ENCODE results near the gene SLX9.

The SLX9 gene

DNA sequence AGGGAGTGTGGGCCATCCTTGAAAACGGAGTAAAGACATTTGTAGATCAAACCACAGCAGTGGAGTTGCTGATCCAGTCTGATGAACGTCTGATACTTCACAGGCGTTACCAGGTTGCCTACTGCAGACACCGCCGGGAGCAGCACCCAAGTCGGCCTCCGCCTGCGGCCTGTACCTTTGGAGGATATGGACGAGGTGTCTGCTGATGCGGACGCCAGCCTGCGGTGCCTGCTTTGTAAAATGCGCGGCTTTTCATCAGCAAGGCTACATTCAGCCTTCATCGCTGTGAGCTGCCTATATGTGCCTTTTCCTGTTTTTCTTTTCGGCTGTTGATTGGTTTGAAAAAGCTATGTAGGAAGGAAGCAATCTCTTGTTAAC is 16.0 kb downstream of the SLX9 start:
- no peak for FAIRE-seq
- no peak for TF ChIP-seq POLR2A (IDR thresholded peaks at IDR 0.05; ENCODE audit: low read depth, low read length)
- DNase-seq (ENCODE audit: insufficient read length, low spot score), result no peak

DNA sequence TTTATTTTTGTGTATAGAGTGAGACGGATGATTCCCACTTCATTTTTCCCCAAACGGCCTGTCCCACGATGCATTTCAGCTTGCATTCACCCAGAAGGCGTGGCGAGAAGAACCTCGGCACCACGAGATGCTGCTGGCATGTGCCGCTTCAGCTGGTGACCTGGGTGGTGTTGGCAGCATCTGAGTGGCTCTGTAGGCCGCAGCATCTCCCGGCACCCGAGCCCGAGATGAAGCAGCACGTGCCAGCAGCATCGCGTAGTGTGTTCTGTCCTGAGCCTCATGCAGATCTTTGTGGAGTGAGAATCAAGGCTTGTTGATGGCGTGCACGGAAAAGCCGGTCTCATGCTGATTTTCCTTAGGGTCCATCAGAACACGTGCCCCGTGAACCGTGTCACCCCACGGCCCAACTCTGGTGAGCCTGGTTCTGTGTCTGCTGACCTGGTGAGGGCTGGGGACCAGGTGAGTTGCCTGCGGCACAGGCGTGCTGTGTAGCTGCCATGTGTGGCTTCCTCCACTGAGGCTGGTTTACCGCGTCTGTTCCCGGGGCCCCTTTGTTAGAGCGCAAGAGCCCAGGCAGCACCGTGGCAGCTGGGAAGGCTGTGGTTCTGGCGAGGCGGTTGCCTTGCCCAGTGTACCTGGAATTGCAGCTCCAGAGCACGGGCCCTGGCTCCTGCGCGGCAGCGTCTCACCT is 16.7 kb downstream of the SLX9 start:
- DNase-seq (ENCODE audit: insufficient read length, low spot score) (no peak), FAIRE-seq (no peak)
- TF ChIP-seq POLR2A (IDR thresholded peaks at IDR 0.05; ENCODE audit: low read depth, low read length), result no peak

DNA sequence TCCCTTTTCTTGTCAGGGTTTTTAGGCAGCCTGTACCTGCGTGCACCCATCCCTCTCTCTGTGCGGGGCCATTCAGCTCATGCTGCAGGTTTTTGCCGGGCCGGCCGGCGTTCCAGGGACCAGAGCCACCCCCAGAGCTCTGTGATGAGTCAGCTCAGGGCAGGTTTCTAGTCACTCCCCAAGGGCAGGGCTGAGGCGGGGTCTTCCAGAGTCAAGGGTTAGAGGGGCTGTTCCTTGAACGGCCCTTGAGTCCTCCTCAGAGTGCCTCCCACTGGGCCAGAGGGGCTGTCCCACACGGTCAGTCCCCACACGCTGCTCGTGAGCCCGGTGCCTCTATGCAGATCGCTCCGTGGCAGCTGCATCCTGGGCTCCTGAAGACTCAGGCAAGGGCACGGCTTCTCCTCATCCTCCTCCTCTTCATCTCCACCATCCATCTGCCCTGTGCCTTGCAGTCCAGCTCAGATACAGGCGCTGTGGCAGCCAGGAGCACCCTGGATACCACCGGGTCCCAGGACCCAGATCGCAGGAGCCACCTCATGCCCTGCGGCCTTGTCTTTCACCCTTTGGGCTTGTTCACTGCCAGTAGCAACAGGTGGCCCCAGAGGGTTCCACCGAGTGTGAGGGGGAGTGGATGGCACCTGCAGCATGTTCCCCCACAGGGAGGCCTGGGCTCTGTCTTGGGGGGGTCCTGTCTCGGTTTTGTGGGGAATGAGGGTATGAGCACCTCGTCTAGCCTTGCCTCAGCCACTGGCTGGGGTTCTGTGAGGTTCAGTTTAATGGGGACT is 17.4 kb downstream of the SLX9 start:
- no peak for TF ChIP-seq POLR2A (IDR thresholded peaks at IDR 0.05; ENCODE audit: low read depth, low read length)
- DNase-seq (ENCODE audit: insufficient read length, low spot score), result no peak
- FAIRE-seq, result no peak

DNA sequence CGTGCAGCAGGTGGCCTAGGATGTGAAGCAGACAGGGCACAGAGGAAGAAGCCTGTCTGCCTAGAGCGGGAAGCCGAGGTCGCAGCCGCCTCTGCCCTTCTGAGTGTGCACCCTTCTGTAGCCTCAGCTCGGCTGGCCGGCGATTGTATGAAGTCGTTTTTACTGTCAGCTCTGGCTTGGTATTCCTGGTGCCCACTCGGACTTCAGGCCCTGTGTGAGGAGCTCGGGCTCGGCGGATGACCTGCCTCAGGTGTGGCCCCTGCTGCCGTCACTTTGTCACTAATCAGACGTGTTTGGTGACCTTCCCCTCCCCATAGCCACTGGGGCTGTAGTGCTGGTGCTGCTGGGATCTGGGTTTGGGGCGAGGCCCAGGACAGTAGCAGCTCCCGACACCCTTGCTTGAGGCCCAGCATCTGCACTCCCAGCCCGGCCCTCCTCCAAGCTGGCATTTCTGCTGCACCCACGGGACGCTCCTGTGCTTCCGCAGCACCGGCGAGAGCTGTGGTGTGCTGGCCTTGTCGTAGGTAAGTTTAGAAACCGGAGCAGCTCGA is 18.1 kb downstream of the SLX9 start:
- FAIRE-seq, result no peak
- no peak for TF ChIP-seq POLR2A (IDR thresholded peaks at IDR 0.05; ENCODE audit: low read depth, low read length)
- no peak for DNase-seq (ENCODE audit: insufficient read length, low spot score)

DNA sequence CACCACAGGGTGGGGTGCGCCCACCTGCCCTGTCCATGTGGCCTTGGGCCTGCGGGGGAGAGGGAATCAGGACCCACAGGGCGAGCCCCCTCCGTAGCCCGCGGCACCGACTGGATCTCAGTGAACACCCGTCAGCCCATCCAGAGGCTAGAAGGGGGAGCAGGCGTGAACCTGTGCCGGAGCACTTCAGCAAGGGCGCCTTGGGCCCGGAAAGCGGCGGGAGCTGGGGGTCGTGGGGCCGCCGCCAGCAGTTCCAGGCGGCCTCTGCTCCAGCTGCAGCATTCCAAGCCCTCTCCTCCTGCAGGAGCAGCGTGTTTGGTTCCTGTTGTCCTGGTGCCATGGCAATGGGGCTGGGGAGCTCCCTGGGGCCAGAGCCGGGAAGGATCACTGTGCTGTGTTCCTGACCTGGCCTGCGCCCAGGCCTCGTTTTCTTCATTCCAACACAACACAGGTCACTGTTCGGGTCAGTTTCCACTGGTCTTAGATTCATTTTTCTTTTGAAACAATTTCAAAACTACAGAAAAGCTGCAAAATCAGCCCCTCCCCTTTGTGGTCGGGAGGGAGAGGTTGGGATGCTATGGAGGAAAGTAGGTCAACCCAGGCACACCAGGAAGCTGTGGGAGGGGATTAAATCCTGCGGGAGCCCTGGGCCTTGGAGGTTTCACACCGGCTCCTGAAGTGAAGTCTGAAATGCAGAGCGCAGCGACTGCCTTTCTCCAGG is 18.8 kb downstream of the SLX9 start:
- no peak for TF ChIP-seq POLR2A (IDR thresholded peaks at IDR 0.05; ENCODE audit: low read depth, low read length)
- no peak for FAIRE-seq
- peak; percentile 82 for DNase-seq (ENCODE audit: insufficient read length, low spot score)

DNA sequence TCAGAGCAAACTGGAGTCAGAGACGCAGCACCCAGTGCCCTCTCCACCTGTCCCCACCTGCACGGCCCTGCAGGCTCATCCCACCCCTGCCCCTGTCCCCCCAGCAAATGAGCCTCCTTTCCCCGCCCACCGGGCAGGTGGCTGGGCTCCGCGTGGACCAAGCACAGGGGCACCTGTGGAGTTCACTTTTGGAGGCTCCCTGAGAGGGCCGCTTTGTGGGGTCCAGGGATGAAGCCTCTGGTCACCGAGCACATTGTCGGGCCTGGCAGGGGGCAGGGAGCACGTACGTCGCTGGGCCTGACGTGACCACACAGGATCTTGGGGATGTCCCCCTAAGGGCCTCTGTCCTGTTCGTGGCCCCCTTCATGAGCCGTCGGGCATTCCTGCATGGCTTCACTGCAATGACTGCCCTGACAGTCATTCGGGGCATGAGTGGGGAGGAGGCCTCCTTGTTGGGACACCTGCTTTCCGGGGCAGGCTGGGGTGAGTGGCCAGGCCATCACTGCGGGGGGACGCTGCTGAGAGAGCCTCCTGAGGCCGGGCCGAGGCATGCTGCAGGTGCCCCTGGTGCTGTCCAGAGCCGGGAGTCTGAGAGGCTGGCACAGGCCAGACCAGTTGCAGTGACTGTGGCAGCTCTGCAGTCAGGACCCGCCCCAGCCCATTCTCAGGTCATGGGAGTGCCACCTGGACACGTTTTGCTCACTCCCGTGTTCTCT is 19.7 kb downstream of the SLX9 start:
- FAIRE-seq, result no peak
- DNase-seq (ENCODE audit: insufficient read length, low spot score), result no peak
- no peak for TF ChIP-seq POLR2A (IDR thresholded peaks at IDR 0.05; ENCODE audit: low read depth, low read length)

DNA sequence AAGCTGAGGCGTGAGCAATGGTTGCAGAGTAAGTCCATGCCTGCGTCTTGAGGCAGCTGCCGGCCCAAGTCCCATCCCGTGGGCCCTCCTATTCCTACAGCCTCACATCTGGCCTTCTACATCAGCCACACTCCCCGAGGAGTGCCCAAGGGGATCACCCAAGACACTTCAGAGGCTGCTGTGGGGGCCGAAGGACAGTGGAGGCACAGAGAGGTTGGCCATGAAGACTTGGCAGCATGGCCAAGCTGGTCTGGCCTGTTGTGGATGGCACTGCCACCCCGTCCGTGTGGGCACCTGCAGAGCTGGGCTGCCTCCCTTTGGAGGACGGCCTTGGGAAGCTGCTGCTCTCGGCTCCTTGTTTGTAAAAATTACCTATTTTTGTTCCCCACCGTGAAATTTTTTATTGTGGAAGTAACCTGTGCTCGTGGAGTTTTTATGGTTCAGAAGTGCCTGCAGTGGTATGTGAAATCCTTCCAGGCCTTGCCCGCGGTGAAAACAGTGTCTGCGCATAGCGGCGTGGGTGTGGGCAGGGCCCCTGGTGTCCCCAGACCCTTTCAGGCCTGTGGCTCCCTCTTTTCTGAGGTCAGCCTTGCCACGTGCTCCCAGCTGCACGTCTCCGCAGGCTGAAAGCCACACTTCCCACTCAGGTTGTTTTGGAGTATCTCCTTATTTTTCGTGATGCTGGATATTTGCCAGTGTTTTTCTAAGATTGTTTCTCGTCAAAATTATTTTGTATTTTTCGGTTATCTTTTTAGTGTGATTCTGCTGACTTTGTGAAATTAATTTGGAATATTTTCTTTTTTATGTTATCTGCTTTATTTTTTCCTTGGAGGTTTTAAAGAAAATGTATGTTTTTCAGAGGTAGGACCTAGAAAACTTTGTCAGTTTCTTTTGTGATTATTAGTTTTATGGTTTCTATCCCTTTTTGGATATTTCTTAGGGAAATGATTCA is 20.6 kb downstream of the SLX9 start:
- no peak for TF ChIP-seq POLR2A (IDR thresholded peaks at IDR 0.05; ENCODE audit: low read depth, low read length)

DNA sequence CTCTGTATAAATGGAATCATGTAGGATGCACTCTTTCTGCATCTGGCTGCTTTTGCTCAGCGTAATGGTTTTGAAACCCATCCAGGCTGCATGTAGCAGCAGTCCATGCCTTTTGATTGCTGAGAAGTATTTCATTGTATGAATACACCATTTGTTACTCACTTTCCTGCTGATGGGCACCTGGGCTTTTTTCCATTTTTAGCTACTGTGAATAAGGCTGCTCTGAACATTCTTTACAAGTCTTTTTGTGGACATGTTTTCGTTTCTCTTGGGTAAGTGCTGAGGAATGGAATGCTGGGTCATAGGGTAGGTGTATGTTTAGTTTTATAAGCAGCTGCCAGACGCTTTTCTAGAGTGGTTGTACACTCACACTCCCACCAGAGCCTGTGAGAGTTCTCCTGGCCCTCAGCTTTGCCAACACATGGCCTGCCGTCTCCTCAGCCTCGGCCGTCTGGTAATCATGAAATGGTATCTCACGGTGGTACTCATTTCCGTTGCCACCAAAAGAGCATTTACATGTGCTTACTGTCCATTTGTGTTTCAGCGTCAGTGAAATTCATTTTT is 22.7 kb downstream of the SLX9 start:
- no peak for TF ChIP-seq POLR2A (IDR thresholded peaks at IDR 0.05; ENCODE audit: low read depth, low read length)
- peak; percentile 68 for DNase-seq (ENCODE audit: insufficient read length, low spot score)
- FAIRE-seq, result peak; percentile 58

More for the DNA sequence above, 20.6 kb downstream of the SLX9 start:
- FAIRE-seq, result no peak
- no peak for DNase-seq (ENCODE audit: insufficient read length, low spot score)

DNA sequence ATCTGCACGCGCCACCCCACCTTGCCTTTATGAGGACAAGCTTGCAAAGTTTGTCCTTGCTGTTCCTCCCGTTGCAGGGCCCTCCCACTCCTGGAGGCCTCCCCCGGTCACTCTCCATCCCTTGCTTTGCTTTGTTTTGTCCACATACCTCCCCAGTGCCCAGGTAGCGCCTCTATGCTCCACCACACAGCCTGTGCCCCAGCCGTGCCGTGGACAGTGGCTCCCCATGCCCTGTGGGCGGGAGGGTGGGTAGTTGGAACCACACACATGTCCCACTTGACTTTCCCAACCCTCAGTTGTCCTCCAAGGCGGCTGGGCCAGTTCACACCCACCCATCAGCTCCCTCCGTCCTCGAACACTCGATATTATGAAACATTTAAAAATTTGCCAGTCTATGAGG is 24.6 kb downstream of the SLX9 start:
- TF ChIP-seq POLR2A (IDR thresholded peaks at IDR 0.05; ENCODE audit: low read depth, low read length), result no peak
- no peak for FAIRE-seq
- DNase-seq (ENCODE audit: insufficient read length, low spot score), result no peak

DNA sequence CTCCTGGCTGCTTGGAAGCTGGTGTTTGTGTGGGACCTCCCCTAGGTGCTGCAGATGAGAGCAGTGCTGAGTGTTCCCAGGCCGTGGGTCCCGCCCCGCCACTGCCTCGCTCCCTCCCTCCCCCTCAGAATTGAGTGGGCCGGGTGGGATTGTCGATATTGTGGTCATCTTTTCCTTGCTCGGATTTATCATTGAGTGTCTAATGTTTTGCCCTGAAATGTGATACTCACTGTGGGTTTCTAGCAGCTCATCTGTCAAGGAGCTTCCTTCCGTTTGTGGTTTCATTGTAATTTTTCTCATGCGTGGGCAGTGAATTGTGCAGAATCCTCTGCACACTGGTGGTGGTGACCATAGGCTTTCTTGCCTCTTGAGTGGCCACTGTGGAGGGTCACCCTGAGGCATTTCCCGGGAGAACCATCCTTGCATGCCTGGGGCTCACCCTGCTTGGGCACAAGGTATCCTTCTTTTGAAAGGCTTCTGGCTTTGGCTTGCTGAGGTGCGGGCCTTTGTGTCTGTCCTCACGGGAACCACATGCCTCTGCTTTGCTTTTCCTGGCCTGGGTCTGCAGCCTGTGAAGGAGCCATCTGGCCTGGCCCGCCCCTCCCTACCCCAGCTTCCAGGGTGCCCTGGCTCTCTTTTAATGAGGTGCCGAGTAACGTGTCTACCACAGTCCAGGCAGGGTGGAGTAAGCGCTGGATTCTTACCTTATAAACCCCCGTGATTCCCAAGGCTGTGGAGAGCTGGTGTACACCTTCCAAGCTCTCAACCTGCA is 25.6 kb downstream of the SLX9 start:
- no peak for TF ChIP-seq POLR2A (IDR thresholded peaks at IDR 0.05; ENCODE audit: low read depth, low read length)
- DNase-seq (ENCODE audit: insufficient read length, low spot score) (no peak), FAIRE-seq (no peak)

DNA sequence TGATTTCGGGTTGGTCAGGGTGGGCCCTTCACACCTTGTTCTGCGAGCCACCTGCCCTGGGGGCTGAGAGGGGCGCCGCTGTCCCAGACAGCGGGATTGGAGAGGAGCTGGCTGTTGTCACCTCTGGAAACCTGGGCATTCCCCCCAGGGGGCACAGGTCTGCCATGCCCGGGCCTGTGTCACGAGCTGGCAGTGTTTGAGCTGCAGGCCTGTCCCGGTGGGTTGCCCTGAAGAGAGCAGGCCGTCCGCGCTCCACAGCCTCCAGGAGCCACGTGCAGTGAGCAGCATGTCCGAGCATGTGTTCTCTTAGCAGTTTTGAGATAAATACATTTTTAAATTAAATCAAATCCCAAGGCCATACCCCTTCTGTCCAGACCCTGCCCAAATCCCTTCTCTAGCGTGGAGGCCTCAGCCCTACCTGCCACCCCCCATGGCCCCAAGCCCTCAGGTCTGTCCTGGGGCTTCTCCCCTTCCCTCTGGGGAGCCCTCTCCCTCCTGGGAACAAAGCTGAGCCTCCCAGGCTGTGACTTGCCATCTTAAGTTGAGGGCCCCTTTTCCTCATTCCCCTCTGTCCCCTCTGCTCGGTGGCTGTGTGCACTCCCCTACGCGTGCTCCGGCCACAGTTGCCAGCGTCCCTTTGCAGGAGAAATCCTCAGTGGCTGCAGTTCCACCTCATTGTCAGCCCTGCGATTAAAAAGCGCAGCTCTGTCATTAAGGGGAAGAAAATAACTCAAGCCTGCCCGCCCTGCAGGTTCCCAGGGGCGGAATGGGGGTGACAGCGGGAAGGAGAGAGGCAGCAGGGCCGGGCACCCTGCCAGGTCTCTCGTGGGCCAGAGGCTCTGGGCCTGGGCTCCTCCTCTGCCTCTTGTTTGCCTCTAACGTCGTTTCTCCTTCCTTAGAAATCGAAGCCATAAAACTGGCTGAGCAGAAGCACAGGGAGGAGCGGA is 26.6 kb downstream of the SLX9 start:
- DNase-seq (ENCODE audit: insufficient read length, low spot score) (no peak), FAIRE-seq (no peak)
- TF ChIP-seq POLR2A (IDR thresholded peaks at IDR 0.05; ENCODE audit: low read depth, low read length), result no peak
